GM12878 (cell line): ENCODE measurements around the gene F11. TPM values are rescaled to one million over a fixed set of nuclear protein-coding genes. Genes with fewer than 3 reads are reported as not detected.

Experiments used
- ATAC-seq: fragments of 200-7000 bp; cut with Tn5 transposase; 3 replicates; pipeline ENCODE4 v1.9.1; 2020; ENCODE audit warnings: mild to moderate bottlenecking, moderate library complexity
- BruUV-seq: library from RNA; stranded (reverse); fragments of 400-500 nt; replicated peaks from 2 replicates; lab custom pipeline; 2021; lab: Mats Ljungman, UMichigan
- CTCF ChIA-PET: fragments of 300-600 bp; sonication (Branson Sonifier 250); formaldehyde crosslinking; extraction: SDS; loops from one replicate; lab custom pipeline; 2021; ENCODE audit warnings: inconsistent platforms; lab: Yijun Ruan, JAX
- POLR2A ChIA-PET: fragments of 350-600 bp; formaldehyde crosslinking; extraction: SDS; loops from one replicate; lab custom pipeline; 2021; ENCODE audit warnings: inconsistent platforms; lab: Charles Lee
- RAD21 ChIA-PET: fragments of 300-600 bp; sonication (Branson Sonifier 250); formaldehyde crosslinking; loops from one replicate; lab custom pipeline; 2023; ENCODE audit warnings: antibody characterized with exemption; ENCODE audit not compliant: unreplicated experiment; lab: Charles Lee
- SMC1A ChIA-PET: fragments of 300-600 bp; sonication (Branson Sonifier 250); formaldehyde crosslinking; loops from one replicate; lab custom pipeline; 2023; ENCODE audit not compliant: unreplicated experiment, uncharacterized antibody; lab: Charles Lee
- DNase-seq: peaks from one replicate; pipeline ENCODE4 v3.0.0-alpha.2; 2011; ENCODE audit warnings: low read depth, low spot score
- FAIRE-seq: peaks from 3 replicates; lab custom pipeline; 2011; peaks lifted over from hg19 to GRCh38; lab: Jason Lieb, UNC
- H2AFZ ChIP-seq: 2 replicates; pipeline ENCODE4 v1.6.0; 2011; ENCODE audit warnings: low read depth, low read length, control low read depth; ENCODE audit not compliant: control insufficient read depth
- H3K27ac ChIP-seq: 2 replicates; pipeline ENCODE4 v1.5.1; 2011; ENCODE audit warnings: control low read depth; ENCODE audit not compliant: control insufficient read depth, insufficient read depth
- H3K27me3 ChIP-seq, 2 experiments: replicated peaks in 1 of 2; 2 replicates each; pipeline versions ENCODE4 v1.6.0 to v1.6.1; 2011; ENCODE audit warnings: low read length in 1 of 2; ENCODE audit not compliant: control insufficient read depth in 2 of 2, insufficient read depth in 2 of 2
- H3K36me3 ChIP-seq, 2 experiments: 2 replicates each; pipeline ENCODE4 v1.5.1; 2011; ENCODE audit warnings: low read length in 1 of 2; ENCODE audit not compliant: control insufficient read depth in 2 of 2, insufficient read depth in 2 of 2
- H3K4me1 ChIP-seq: 2 replicates; pipeline ENCODE4 v1.6.1; 2011; ENCODE audit warnings: mild to moderate bottlenecking, low read length, moderate library complexity, mixed read lengths; ENCODE audit not compliant: control insufficient read depth, insufficient read depth
- H3K4me2 ChIP-seq: 2 replicates; pipeline ENCODE4 v1.6.0; 2011; ENCODE audit warnings: control low read depth; ENCODE audit not compliant: control insufficient read depth, insufficient read depth
- H3K4me3 ChIP-seq: fragments of 200-600 bp; sonication (generic); 2 replicates; pipeline ENCODE4 v1.5.1; 2016
- H3K79me2 ChIP-seq: 2 replicates; pipeline ENCODE4 v1.6.0; 2011; ENCODE audit warnings: low read length; ENCODE audit not compliant: control insufficient read depth, insufficient read depth
- H3K9ac ChIP-seq: 2 replicates; pipeline ENCODE4 v1.8.0; 2011; ENCODE audit warnings: low read length, control low read depth, mixed read lengths; ENCODE audit not compliant: control insufficient read depth, insufficient read depth
- H3K9me3 ChIP-seq: replicated peaks from 3 replicates; pipeline ENCODE4 v1.5.1; 2011; ENCODE audit warnings: mild to moderate bottlenecking, low read length; ENCODE audit not compliant: control insufficient read depth, insufficient read depth
- H4K20me1 ChIP-seq: 2 replicates; pipeline ENCODE4 v1.6.0; 2011; ENCODE audit not compliant: control insufficient read depth, insufficient read depth
- CREB1 ChIP-seq: IDR thresholded peaks from 2 replicates; pipeline ENCODE4 v1.6.1; 2012; ENCODE audit warnings: low read depth, mild to moderate bottlenecking, inconsistent platforms
- GATAD2B ChIP-seq: fragments of 450-650 bp; conservative IDR thresholded peaks from 2 replicates; pipeline ENCODE4 v1.6.1; 2017; ENCODE audit warnings: low read depth, mild to moderate bottlenecking, moderate library complexity
- IKZF1 ChIP-seq: fragments of 450-650 bp; conservative IDR thresholded peaks from 2 replicates; pipeline ENCODE4 v1.6.1; 2017; ENCODE audit warnings: antibody characterized with exemption, mild to moderate bottlenecking
- IKZF2 ChIP-seq, 2 experiments: fragments of 450-650 bp; IDR thresholded peaks; 2 replicates each; pipeline ENCODE4 v1.6.1; 2017; ENCODE audit warnings: mild to moderate bottlenecking in 2 of 2, moderate library complexity in 2 of 2
- JUND ChIP-seq: IDR thresholded peaks from 2 replicates; pipeline ENCODE4 v1.6.1; 2012; ENCODE audit warnings: low read depth, mild to moderate bottlenecking, low read length, improper control_type of control experiment, moderate library complexity
- MTA2 ChIP-seq: fragments of 450-650 bp; IDR thresholded peaks from 2 replicates; pipeline ENCODE4 v1.6.1; 2016; ENCODE audit warnings: low read depth, mild to moderate bottlenecking, moderate library complexity
- MYB ChIP-seq: fragments of 150-350 bp; IDR thresholded peaks from 2 replicates; pipeline ENCODE4 v1.6.1; 2014; ENCODE audit warnings: mild to moderate bottlenecking, low read depth, low read length, borderline replicate concordance
- NBN ChIP-seq: fragments of 450-650 bp; IDR thresholded peaks from 2 replicates; pipeline ENCODE4 v1.6.1; 2016
- NR2F1 ChIP-seq: fragments of 450-650 bp; conservative IDR thresholded peaks from 2 replicates; pipeline ENCODE4 v1.6.1; 2017; ENCODE audit warnings: mild to moderate bottlenecking
- RFX5 ChIP-seq: IDR thresholded peaks from 2 replicates; pipeline ENCODE4 v1.6.1; 2011; ENCODE audit warnings: low read depth, low read length, improper control_type of control experiment
- RUNX3 ChIP-seq: IDR thresholded peaks from 2 replicates; pipeline ENCODE4 v1.6.1; 2012; ENCODE audit warnings: low read length, inconsistent platforms
- SMC3 ChIP-seq: IDR thresholded peaks from 2 replicates; pipeline ENCODE4 v1.6.1; 2011; ENCODE audit warnings: low read length, improper control_type of control experiment, borderline replicate concordance
- SREBF2 ChIP-seq: IDR thresholded peaks from 2 replicates; pipeline ENCODE4 v1.6.1; 2012; ENCODE audit warnings: mild to moderate bottlenecking, low read length
- TCF3 ChIP-seq: IDR thresholded peaks from 2 replicates; pipeline ENCODE4 v1.6.1; 2012; ENCODE audit warnings: low read depth, mild to moderate bottlenecking, low read length, borderline replicate concordance; ENCODE audit not compliant: insufficient read depth
- ZNF622 ChIP-seq: fragments of 450-650 bp; IDR thresholded peaks from 2 replicates; pipeline ENCODE4 v1.6.1; 2017; ENCODE audit warnings: mild to moderate bottlenecking, inconsistent platforms
- WGBS: methylation state at CpG from one replicate; pipeline ENCODE4 v1.1.6; 2016; ENCODE audit warnings: low lambda C conversion rate; ENCODE audit not compliant: insufficient replicate concordance, insufficient coverage; ENCODE audit errors: missing lambda C conversion rate; 5-methylcytosine and 5-hydroxymethylcytosine counted together
- in situ Hi-C: fragments of 300-500 bp; cut with MboI; formaldehyde crosslinking; loops from 9 replicates; pipeline ENCODE4 v1.14.3; 2018; ENCODE audit warnings: mixed read lengths
- intact Hi-C: fragments of 100-400 bp; cut with micrococcal nuclease; formaldehyde crosslinking; loops from one replicate; pipeline ENCODE4 v1.14.2; 2022; ENCODE audit not compliant: unreplicated experiment
- polyA plus RNA-seq, 11 experiments: library from polyadenylated mRNA; depleted of rRNA in 4 of 11; unstranded in 6 of 11; stranded (reverse) in 5 of 11; fragments of >200 nt; fragmentation: Nextera tagmentation in 4 of 11; fragmentation: Illumina TruSeq in 1 of 11; extraction: Ambion mirVana in 4 of 11; extraction: Trizol in 1 of 11; gene quantifications; 1 replicate in 1 of 11; 2 replicates in 10 of 11; pipeline versions ENCODE4 v1.2.1 to v1.2.3, GENCODE V29; 2011 to 2016; ENCODE audit warnings: inconsistent platforms in 2 of 11, missing spikeins in 2 of 11, low read depth in 1 of 11
- total RNA-seq, 4 experiments: library from RNA; depleted of rRNA in 3 of 4; stranded (reverse); fragments of >200 nt in 3 of 4; fragmentation: Illumina TruSeq in 1 of 4; extraction: Trizol in 1 of 4; gene quantifications; 2 replicates each; pipeline versions ENCODE4 v1.2.1 to v1.2.3, GENCODE V29; 2013 to 2021
- TF ChIP-seq, protein P1 (sequence below): fragments of 450-650 bp; IDR thresholded peaks from 2 replicates; pipeline ENCODE4 v1.6.1; 2017; ENCODE audit warnings: borderline replicate concordance
- TF ChIP-seq, protein P2 (sequence below), 3 experiments: IDR thresholded peaks in 2 of 3; conservative IDR thresholded peaks in 1 of 3; 2 replicates each; pipeline ENCODE4 v1.5.1; 2011; ENCODE audit warnings: low read depth in 3 of 3, low read length in 3 of 3, mild to moderate bottlenecking in 3 of 3, control low read depth in 2 of 3, moderate library complexity in 2 of 3, inconsistent platforms in 1 of 3, mixed read lengths in 1 of 3; ENCODE audit not compliant: control insufficient read depth in 2 of 3, insufficient read depth in 1 of 3; ENCODE audit errors: extremely low read depth in 1 of 3
- TF ChIP-seq, protein P3 (sequence below): fragments of 450-650 bp; IDR thresholded peaks from 2 replicates; pipeline ENCODE4 v1.6.1; 2017; ENCODE audit warnings: low read depth, mild to moderate bottlenecking, moderate library complexity
- TF ChIP-seq, protein P4 (sequence below): IDR thresholded peaks from 2 replicates; pipeline ENCODE4 v1.6.1; 2011; ENCODE audit warnings: mild to moderate bottlenecking, low read depth, low read length, moderate library complexity; ENCODE audit not compliant: insufficient replicate concordance

Gene F11
- total and polyA plus RNA-seq, 10 of the 15 experiments (the other 5 are each of a cell fraction or from before 2014, with no cell fraction given): not detected

DNA sequence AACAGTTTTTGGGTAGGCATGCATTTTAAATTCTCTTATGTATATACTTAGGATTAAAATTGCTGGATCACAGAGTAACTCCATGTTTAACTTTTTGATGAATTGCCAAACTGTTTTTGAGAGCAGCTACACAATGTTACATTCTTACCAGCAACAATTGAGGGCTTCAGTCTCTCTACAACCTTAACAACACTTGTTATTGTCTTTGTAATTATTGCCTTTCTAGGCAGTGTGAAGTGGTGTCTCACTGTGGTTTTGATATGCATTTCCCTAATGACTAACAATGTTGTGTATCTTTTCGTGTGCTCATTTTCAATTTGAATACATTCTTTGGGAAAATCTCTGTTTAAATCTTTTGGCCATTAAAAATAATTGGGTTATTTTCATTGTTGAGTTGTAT lies 17.3 kb upstream of the F11 start:
- in situ Hi-C loops: no loop called here
- FAIRE-seq (no peak), ATAC-seq (no peak), DNase-seq (no peak)
- Histone ChIP-seq H4K20me1 (no peaks in the 10 kb centered on the region), H3K4me1 (no peaks in the 10 kb centered on the region), H3K36me3 (no peaks in the 10 kb centered on the region)
- intact Hi-C loops: no loop called here
- WGBS: 0% methylated on average over 1 of the region's 1 CpG
- RAD21 ChIA-PET: no interaction called here
- BruUV-seq: no TSS peak
- TF ChIP-seq, protein P1, sequence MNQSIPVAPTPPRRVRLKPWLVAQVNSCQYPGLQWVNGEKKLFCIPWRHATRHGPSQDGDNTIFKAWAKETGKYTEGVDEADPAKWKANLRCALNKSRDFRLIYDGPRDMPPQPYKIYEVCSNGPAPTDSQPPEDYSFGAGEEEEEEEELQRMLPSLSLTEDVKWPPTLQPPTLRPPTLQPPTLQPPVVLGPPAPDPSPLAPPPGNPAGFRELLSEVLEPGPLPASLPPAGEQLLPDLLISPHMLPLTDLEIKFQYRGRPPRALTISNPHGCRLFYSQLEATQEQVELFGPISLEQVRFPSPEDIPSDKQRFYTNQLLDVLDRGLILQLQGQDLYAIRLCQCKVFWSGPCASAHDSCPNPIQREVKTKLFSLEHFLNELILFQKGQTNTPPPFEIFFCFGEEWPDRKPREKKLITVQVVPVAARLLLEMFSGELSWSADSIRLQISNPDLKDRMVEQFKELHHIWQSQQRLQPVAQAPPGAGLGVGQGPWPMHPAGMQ: no peak
- no peak for TF ChIP-seq SREBF2
- TF ChIP-seq, protein P2, sequence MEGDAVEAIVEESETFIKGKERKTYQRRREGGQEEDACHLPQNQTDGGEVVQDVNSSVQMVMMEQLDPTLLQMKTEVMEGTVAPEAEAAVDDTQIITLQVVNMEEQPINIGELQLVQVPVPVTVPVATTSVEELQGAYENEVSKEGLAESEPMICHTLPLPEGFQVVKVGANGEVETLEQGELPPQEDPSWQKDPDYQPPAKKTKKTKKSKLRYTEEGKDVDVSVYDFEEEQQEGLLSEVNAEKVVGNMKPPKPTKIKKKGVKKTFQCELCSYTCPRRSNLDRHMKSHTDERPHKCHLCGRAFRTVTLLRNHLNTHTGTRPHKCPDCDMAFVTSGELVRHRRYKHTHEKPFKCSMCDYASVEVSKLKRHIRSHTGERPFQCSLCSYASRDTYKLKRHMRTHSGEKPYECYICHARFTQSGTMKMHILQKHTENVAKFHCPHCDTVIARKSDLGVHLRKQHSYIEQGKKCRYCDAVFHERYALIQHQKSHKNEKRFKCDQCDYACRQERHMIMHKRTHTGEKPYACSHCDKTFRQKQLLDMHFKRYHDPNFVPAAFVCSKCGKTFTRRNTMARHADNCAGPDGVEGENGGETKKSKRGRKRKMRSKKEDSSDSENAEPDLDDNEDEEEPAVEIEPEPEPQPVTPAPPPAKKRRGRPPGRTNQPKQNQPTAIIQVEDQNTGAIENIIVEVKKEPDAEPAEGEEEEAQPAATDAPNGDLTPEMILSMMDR (IDR thresholded peaks at IDR 0.05 in 2 of 3, conservative IDR thresholded peaks at IDR 0.05 in 1 of 3; ENCODE audit: control insufficient read depth in 2 of 3, extremely low read depth in 1 of 3, insufficient read depth in 1 of 3, low read depth in 3 of 3, low read length in 3 of 3): no peak
- TF ChIP-seq RUNX3: no peak
- TF ChIP-seq MTA2: no peak
- no peak for TF ChIP-seq NR2F1
- TF ChIP-seq, protein P3, sequence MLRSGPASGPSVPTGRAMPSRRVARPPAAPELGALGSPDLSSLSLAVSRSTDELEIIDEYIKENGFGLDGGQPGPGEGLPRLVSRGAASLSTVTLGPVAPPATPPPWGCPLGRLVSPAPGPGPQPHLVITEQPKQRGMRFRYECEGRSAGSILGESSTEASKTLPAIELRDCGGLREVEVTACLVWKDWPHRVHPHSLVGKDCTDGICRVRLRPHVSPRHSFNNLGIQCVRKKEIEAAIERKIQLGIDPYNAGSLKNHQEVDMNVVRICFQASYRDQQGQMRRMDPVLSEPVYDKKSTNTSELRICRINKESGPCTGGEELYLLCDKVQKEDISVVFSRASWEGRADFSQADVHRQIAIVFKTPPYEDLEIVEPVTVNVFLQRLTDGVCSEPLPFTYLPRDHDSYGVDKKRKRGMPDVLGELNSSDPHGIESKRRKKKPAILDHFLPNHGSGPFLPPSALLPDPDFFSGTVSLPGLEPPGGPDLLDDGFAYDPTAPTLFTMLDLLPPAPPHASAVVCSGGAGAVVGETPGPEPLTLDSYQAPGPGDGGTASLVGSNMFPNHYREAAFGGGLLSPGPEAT: no peak
- no peak for TF ChIP-seq RFX5
- TF ChIP-seq ZNF622: no peak
- TF ChIP-seq IKZF1: no peak
- TF ChIP-seq SMC3: no peak
- no peak for TF ChIP-seq GATAD2B
- no peak for TF ChIP-seq IKZF2 (IDR thresholded peaks at IDR 0.05)
- no peak for TF ChIP-seq CREB1
- TF ChIP-seq MYB: no peak
- TF ChIP-seq, protein P4, sequence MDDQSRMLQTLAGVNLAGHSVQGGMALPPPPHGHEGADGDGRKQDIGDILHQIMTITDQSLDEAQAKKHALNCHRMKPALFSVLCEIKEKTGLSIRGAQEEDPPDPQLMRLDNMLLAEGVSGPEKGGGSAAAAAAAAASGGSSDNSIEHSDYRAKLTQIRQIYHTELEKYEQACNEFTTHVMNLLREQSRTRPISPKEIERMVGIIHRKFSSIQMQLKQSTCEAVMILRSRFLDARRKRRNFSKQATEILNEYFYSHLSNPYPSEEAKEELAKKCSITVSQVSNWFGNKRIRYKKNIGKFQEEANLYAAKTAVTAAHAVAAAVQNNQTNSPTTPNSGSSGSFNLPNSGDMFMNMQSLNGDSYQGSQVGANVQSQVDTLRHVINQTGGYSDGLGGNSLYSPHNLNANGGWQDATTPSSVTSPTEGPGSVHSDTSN: no peak
- no peak for TF ChIP-seq NBN
- no peak for TF ChIP-seq JUND
- TF ChIP-seq TCF3: no peak
- TF ChIP-seq, all 136 proteins: peak for 0
- no peak overlapping the region for H3K27ac ChIP-seq
- SMC1A ChIA-PET: no interaction called here
- H3K9ac ChIP-seq: no peak overlapping the region
- H3K4me2 ChIP-seq: no peak overlapping the region
- no peak overlapping the region for H2AFZ ChIP-seq
- no peak overlapping the region for H3K4me3 ChIP-seq
- no peaks in the 10 kb centered on the region; a peak in 1 of 4 replicates for H3K27me3 ChIP-seq
- CTCF ChIA-PET: no interaction called here
- no peaks in the 10 kb centered on the region for H3K9me3 ChIP-seq
- POLR2A ChIA-PET: no interaction called here
- no peaks in the 10 kb centered on the region for H3K79me2 ChIP-seq
